Myocyte (in vitro differentiated cells): ENCODE data around the gene OOEP. TPM values are rescaled to one million over a fixed set of nuclear protein-coding genes. Genes with fewer than 3 reads are reported as not detected.
A peak's percentile ranks its signal among the peaks of the same experiment; 100 is the strongest.
"Not testable (repeated sequence)": the region's sequence is repeated elsewhere in the genome, so short reads cannot be mapped to it uniquely, and the experiment has no call there.

ENCODE experiments used
- DNase-seq: peaks from one replicate; pipeline ENCODE4 v3.0.0-alpha.2; 2012; ENCODE audit warnings: low read depth
- polyA plus RNA-seq: library from polyadenylated mRNA; unstranded; fragments of >200 nt; gene quantifications from one replicate; pipeline ENCODE4 v1.2.1, GENCODE V29; 2012; ENCODE audit warnings: missing spikeins
- total RNA-seq: library from RNA; depleted of rRNA; stranded (reverse); fragments of >200 nt; gene quantifications from 2 replicates; pipeline ENCODE4 v1.2.3, GENCODE V29; 2014

The OOEP gene
- not detected in 2 replicates for total RNA-seq
- polyA plus RNA-seq, result not detected

- DNase-seq, result no peak
These were observed at the start of gene OOEP for GRCh38 chr6:73369563-73369962. TSS of gene OOEP (minus strand) at chr6:73369897. CDS start at chr6:73369792, 105 bp downstream.

- peak; percentile 56 for DNase-seq
These were observed 48.5 kb upstream of the OOEP start for GRCh38 chr6:73418081-73418741.

GRCh38 chr6:73413102-73413501 is 43.4 kb upstream of the OOEP start:
- DNase-seq, result no peak

- DNase-seq, result no peak
These were observed 39.7 kb upstream of the OOEP start for GRCh38 chr6:73409395-73409794.

- no peak for DNase-seq
These were observed 31.0 kb upstream of the OOEP start for GRCh38 chr6:73400656-73401055.

- DNase-seq, result no peak
These were observed 26.2 kb upstream of the OOEP start for GRCh38 chr6:73395875-73396274.

- DNase-seq, result no peak
These were observed 25.1 kb upstream of the OOEP start, which contains the start of gene DDX43 for GRCh38 chr6:73394577-73395354. TSS of gene DDX43 (plus strand) at chr6:73394828. CDS start at chr6:73394906, 78 bp downstream.

- no peak for DNase-seq
These were observed 23.6 kb upstream of the OOEP start for GRCh38 chr6:73393278-73393677.

GRCh38 chr6:73392188-73392587 is 22.5 kb upstream of the OOEP start:
- DNase-seq, result not testable (repeated sequence)

GRCh38 chr6:73391675-73392074 is 22.0 kb upstream of the OOEP start:
- no peak for DNase-seq

GRCh38 chr6:73389854-73390253 is 20.2 kb upstream of the OOEP start:
- no peak for DNase-seq

- peak; percentile 69 for DNase-seq
These were observed 19.3 kb upstream of the OOEP start for GRCh38 chr6:73388800-73389512.

GRCh38 chr6:73388433-73388799 is 18.7 kb upstream of the OOEP start:
- DNase-seq, result no peak

- DNase-seq, result no peak
These were observed 12.9 kb upstream of the OOEP start for GRCh38 chr6:73382462-73383113.

- not testable (repeated sequence) for DNase-seq
These were observed 11.8 kb upstream of the OOEP start for GRCh38 chr6:73381531-73381930.

GRCh38 chr6:73377225-73377624 is 7.5 kb upstream of the OOEP start:
- DNase-seq, result no peak

- DNase-seq, result no peak
These were observed 5.5 kb upstream of the OOEP start for GRCh38 chr6:73375216-73375615.

GRCh38 chr6:73372516-73372915 is 2.8 kb upstream of the OOEP start:
- no peak for DNase-seq

- no peak for DNase-seq
These were observed 2.3 kb upstream of the OOEP start for GRCh38 chr6:73371984-73372383.

- no peak for DNase-seq
These were observed 540 bp downstream of the OOEP start for GRCh38 chr6:73369157-73369556.

GRCh38 chr6:73368675-73369074 is 1.0 kb downstream of the OOEP start:
- no peak for DNase-seq
